Karpas-422 (cell line): Measurements from ENCODE around the gene UPP2. TPM values are rescaled to one million over a fixed set of nuclear protein-coding genes. Genes with fewer than 3 reads are reported as not detected.

Source experiments
- DNase-seq: peaks from one replicate; pipeline ENCODE4 v3.0.0-alpha.2; 2015
- H2AFZ ChIP-seq: fragments of 200-600 bp; sonication (generic); 2 replicates; pipeline ENCODE4 v1.6.1; 2014; ENCODE audit warnings: antibody characterized with exemption, low read length, mixed read lengths
- H3K27ac ChIP-seq: fragments of 200-600 bp; sonication (generic); 2 replicates; pipeline ENCODE4 v1.5.1; 2014; ENCODE audit warnings: mild to moderate bottlenecking, low read length, moderate library complexity
- H3K27me3 ChIP-seq: fragments of 200-600 bp; sonication (generic); 2 replicates; pipeline ENCODE4 v1.6.1; 2014; ENCODE audit warnings: low read length, mixed read lengths
- H3K36me3 ChIP-seq: fragments of 200-600 bp; sonication (generic); 2 replicates; pipeline ENCODE4 v1.6.1; 2014; ENCODE audit warnings: low read length, mixed read lengths; ENCODE audit not compliant: insufficient read depth
- H3K4me1 ChIP-seq: fragments of 200-600 bp; sonication (generic); 2 replicates; pipeline ENCODE4 v1.6.1; 2014; ENCODE audit warnings: mild to moderate bottlenecking, low read length, mixed read lengths
- H3K4me2 ChIP-seq: fragments of 200-600 bp; sonication (generic); 2 replicates; pipeline ENCODE4 v1.6.1; 2014; ENCODE audit warnings: low read length, low read depth, mild to moderate bottlenecking; ENCODE audit not compliant: poor library complexity, severe bottlenecking
- H3K4me3 ChIP-seq: fragments of 200-600 bp; sonication (generic); 2 replicates; pipeline ENCODE4 v1.5.1; 2014; ENCODE audit warnings: mild to moderate bottlenecking, antibody characterized with exemption, low read length, mixed read lengths
- H3K79me2 ChIP-seq: fragments of 200-600 bp; sonication (generic); 2 replicates; pipeline ENCODE4 v1.6.1; 2014; ENCODE audit warnings: mild to moderate bottlenecking, low read length, mixed read lengths
- H3K9ac ChIP-seq: fragments of 200-600 bp; sonication (generic); 2 replicates; pipeline ENCODE4 v1.6.0; 2014; ENCODE audit warnings: low read length
- H3K9me2 ChIP-seq: fragments of 200-600 bp; sonication (generic), shearing (Covaris generic); replicated peaks from 2 replicates; pipeline ENCODE4 v1.6.0; 2014; ENCODE audit warnings: mild to moderate bottlenecking, low read length, moderate library complexity; ENCODE audit not compliant: insufficient read depth
- H3K9me3 ChIP-seq: fragments of 300-700, 200-600 bp; sonication (generic); 2 replicates; pipeline ENCODE4 v1.6.1; 2014; ENCODE audit warnings: low read length, mixed read lengths
- H4K20me1 ChIP-seq: fragments of 200-600 bp; sonication (generic); 2 replicates; pipeline ENCODE4 v1.6.1; 2014; ENCODE audit warnings: mild to moderate bottlenecking, antibody characterized with exemption, low read length, low read depth; ENCODE audit not compliant: insufficient read depth
- total RNA-seq: library from RNA; depleted of rRNA; stranded (reverse); fragments of >200 nt; shearing (Covaris generic); gene quantifications from 2 replicates; pipeline ENCODE4 v1.2.3, GENCODE V29; 2014; ENCODE audit warnings: low replicate concordance

UPP2 gene
- total RNA-seq, 1 experiment from 2014 or later, result not detected

DNA sequence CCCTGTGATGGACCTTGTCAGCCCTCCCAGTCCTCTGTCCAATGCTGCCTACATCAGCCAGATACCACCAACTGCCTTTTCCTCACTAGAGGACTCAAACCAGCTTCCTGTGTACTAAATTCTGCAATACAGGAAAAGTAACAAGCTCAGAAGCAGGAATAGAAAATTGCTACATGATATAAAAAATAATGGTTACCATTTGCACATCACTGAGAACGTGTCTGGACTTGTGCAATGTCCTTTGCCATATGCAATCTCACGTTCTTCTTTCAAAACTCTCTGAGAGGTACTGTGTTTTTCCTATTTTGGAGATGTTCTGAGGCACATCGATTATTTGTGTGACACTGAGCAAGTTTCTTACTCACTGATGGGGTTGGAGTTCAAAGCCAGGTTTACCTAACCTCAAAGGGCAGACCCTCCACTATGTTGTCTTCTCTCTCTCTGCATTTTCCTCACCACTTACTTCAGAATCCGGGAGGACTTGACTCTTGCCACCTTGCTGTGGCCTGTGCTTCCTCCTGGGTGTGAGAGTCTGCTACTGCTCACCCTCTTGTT, 12.1 kb downstream of the UPP2 start:
- Histone ChIP-seq H2AFZ (no peak overlapping the region), H3K4me1 (no peaks in the 10 kb centered on the region), H3K9me2 (no peaks in the 10 kb centered on the region), H3K4me2 (no peak overlapping the region), H3K27me3 (no peaks in the 10 kb centered on the region), H3K9me3 (no peaks in the 10 kb centered on the region), H3K36me3 (no peaks in the 10 kb centered on the region), H3K9ac (no peak overlapping the region), H4K20me1 (no peaks in the 10 kb centered on the region), H3K27ac (no peak overlapping the region), H3K4me3 (no peak overlapping the region), H3K79me2 (no peaks in the 10 kb centered on the region)
- DNase-seq, result no peak

DNA sequence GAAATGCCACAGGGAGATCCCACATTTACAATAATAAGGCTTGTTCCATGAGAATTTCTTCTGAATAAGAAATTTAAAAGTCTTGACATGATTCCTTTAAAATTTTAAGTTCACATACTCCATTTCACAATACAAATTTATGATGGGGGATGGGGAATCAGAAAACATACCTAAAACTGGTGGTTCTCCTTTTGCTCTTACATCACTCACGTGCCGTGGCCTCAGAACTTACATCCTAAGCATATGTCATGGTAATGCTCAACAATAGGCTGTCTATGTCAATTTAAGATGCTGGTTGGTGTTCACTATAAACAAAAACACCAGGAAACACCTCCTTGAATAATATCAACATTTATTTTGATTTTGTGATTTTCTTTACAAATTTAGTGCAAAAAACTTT, 12.8 kb downstream of the UPP2 start:
- no peak for DNase-seq
- H3K79me2 ChIP-seq, result no peaks in the 10 kb centered on the region
- no peak overlapping the region for H2AFZ ChIP-seq
- no peak overlapping the region for H3K4me3 ChIP-seq
- H3K4me1 ChIP-seq, result no peaks in the 10 kb centered on the region
- no peaks in the 10 kb centered on the region for H3K36me3 ChIP-seq
- H3K4me2 ChIP-seq, result no peak overlapping the region
- H3K27me3 ChIP-seq, result no peaks in the 10 kb centered on the region
- no peaks in the 10 kb centered on the region for H3K9me3 ChIP-seq
- H3K27ac ChIP-seq, result no peak overlapping the region
- no peaks in the 10 kb centered on the region for H3K9me2 ChIP-seq
- no peaks in the 10 kb centered on the region for H4K20me1 ChIP-seq
- H3K9ac ChIP-seq, result no peak overlapping the region

DNA sequence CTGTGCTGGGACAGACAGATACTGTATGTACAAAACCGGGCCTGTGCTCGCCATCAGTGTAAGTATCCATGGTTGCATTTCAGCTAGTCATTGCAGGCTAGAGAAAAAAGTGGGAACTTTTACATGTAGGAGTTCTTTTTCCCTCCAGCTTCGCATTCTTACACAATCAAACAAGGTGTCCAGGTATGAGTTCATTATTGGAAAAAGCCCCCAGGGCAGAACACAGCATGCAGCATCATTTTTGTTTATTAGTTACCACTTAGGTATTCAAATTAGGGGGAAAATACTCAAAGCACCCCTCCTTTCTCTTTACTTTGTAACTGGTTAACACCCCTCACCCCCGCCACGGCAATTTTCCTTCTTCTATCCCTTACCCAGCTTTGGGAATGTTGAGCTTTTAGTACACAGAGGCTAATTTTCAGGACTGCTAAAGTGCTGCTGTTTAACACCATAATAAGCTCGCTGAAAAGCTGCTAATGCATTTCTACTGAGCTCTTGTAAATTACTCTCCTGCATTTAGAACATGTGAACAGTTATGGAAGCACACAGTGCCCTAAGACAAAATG, 13.6 kb downstream of the UPP2 start:
- DNase-seq, result no peak
- H3K4me1 ChIP-seq, result no peaks in the 10 kb centered on the region
- H3K9me3 ChIP-seq, result no peaks in the 10 kb centered on the region
- no peaks in the 10 kb centered on the region for H3K79me2 ChIP-seq
- no peaks in the 10 kb centered on the region for H3K27me3 ChIP-seq
- no peak overlapping the region for H2AFZ ChIP-seq
- H3K4me3 ChIP-seq, result no peak overlapping the region
- H3K27ac ChIP-seq, result no peak overlapping the region
- no peaks in the 10 kb centered on the region for H4K20me1 ChIP-seq
- H3K9ac ChIP-seq, result no peak overlapping the region
- H3K36me3 ChIP-seq, result no peaks in the 10 kb centered on the region
- H3K9me2 ChIP-seq, result no peaks in the 10 kb centered on the region
- H3K4me2 ChIP-seq, result no peak overlapping the region

DNA sequence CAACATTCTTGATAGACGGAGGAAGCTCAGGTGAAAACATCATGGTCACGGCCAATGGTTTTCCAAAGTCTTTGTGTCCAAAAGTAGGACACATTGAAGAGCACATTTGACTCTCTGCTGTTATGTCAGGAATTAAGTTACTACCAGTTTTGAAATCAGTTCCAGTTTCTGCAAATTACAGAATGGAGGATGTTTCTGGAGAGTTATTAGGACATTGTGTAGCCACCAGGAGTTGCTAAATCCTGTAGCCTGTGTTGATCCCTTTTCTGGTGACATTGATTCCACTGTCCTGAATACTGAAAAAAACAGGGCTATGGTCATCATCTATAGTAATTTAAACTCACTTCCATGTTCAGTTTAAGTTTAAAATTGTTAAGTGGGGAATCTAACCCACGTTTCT, 15.3 kb downstream of the UPP2 start:
- no peaks in the 10 kb centered on the region for H3K9me2 ChIP-seq
- no peak overlapping the region for H3K4me3 ChIP-seq
- H3K9me3 ChIP-seq, result no peaks in the 10 kb centered on the region
- H2AFZ ChIP-seq, result no peak overlapping the region
- H3K9ac ChIP-seq, result no peak overlapping the region
- no peak for DNase-seq
- H3K27ac ChIP-seq, result no peak overlapping the region
- no peaks in the 10 kb centered on the region for H4K20me1 ChIP-seq
- no peaks in the 10 kb centered on the region for H3K4me1 ChIP-seq
- H3K36me3 ChIP-seq, result no peaks in the 10 kb centered on the region
- no peaks in the 10 kb centered on the region for H3K27me3 ChIP-seq
- H3K4me2 ChIP-seq, result no peak overlapping the region
- no peaks in the 10 kb centered on the region for H3K79me2 ChIP-seq

DNA sequence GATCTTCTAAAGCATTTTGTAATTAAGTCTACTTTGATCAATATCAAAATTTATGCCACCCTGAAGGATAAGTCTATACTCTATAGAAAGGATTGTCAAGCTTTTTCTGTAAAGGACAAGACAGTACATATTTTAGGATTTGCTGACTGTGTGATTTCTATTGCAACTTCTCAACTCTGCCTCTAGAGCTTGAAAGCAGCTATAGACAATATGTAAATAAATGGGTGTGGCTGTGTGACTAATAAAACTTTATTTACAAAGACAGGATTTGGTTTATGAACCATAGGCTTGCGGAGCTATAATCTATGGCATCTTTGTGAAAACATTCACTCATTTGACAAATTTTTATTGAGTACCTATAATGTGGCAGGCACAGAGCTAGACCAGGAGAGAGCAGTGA, 18.4 kb downstream of the UPP2 start:
- no peak overlapping the region for H3K4me3 ChIP-seq
- no peaks in the 10 kb centered on the region for H4K20me1 ChIP-seq
- no peaks in the 10 kb centered on the region for H3K79me2 ChIP-seq
- no peaks in the 10 kb centered on the region for H3K4me1 ChIP-seq
- no peak overlapping the region for H2AFZ ChIP-seq
- no peaks in the 10 kb centered on the region for H3K9me2 ChIP-seq
- no peaks in the 10 kb centered on the region for H3K9me3 ChIP-seq
- no peak overlapping the region for H3K9ac ChIP-seq
- no peak overlapping the region for H3K4me2 ChIP-seq
- no peak overlapping the region for H3K27ac ChIP-seq
- no peaks in the 10 kb centered on the region for H3K36me3 ChIP-seq
- no peaks in the 10 kb centered on the region for H3K27me3 ChIP-seq
- no peak for DNase-seq

DNA sequence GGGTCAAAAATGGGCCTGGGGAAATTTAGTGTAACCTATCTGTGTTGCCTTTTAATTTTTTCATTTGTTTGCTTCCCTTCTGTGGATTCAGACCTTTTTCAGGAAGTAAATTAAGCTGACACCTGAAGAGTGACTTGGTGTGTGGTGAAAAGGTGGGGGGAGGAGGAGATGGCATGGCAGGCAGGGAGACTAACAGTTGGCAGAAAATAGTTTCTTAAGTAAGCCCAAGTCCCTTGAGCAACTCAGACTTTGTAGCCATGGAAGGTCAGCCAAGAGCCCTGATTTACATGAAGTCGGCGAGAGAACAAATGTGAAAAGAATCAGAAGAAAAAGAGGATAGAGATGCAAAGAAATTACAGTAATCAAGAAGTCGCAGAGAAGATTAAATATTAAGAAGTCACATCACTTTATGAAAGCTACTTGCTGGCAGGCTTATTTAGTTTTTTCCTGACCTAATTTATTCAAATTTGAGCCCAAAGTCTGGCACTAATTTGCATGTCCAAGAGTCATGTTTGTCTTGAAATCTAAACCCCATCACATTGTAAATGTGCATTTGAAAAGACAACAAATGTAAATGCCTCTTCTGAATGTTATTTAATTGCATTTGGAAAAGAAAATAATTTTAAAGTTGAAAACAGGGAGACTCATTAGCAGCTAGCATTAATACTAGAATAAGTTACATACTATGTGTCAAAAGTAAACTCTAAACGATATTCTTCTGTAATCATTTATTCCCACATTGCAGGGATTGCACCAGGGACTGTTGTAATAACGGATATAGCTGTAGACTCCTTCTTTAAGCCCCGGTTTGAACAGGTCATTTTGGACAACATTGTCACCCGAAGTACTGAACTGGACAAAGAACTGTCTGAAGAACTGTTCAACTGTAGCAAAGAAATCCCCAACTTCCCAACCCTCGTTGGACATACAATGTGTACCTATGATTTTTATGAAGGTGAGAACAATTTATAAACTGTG, 19.3 kb downstream of the UPP2 start:
- Histone ChIP-seq H3K9me3 (no peaks in the 10 kb centered on the region), H3K9ac (no peak overlapping the region), H3K36me3 (no peaks in the 10 kb centered on the region), H3K27me3 (no peaks in the 10 kb centered on the region), H3K9me2 (no peaks in the 10 kb centered on the region), H4K20me1 (no peaks in the 10 kb centered on the region), H2AFZ (no peak overlapping the region), H3K4me2 (no peak overlapping the region), H3K27ac (no peak overlapping the region), H3K4me3 (no peak overlapping the region), H3K79me2 (no peaks in the 10 kb centered on the region), H3K4me1 (no peaks in the 10 kb centered on the region)
- no peak for DNase-seq

DNA sequence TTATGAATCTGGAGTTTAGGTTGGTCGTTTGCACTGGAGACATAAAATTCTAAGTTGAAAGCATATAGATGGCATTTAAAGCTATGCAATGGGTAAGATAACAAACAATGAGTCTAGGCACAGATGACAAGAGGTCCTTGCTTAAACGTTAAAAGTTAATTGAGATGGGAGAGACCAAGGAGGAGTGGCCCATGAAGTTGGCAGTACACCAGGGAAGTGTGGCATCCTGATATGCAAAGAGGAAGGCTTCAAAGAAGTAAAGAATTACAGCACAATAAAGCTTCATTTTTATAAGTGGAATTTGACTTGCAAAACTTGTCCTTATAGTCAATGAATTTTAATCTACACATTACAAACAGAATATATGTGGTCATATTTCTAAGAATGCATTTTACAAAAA, 23.2 kb downstream of the UPP2 start:
- no peak overlapping the region for H3K4me2 ChIP-seq
- DNase-seq, result no peak
- no peaks in the 10 kb centered on the region for H4K20me1 ChIP-seq
- H3K27ac ChIP-seq, result no peak overlapping the region
- no peaks in the 10 kb centered on the region for H3K4me1 ChIP-seq
- H3K79me2 ChIP-seq, result no peaks in the 10 kb centered on the region
- H3K36me3 ChIP-seq, result no peaks in the 10 kb centered on the region
- H3K4me3 ChIP-seq, result no peak overlapping the region
- H3K27me3 ChIP-seq, result no peaks in the 10 kb centered on the region
- no peak overlapping the region for H2AFZ ChIP-seq
- no peaks in the 10 kb centered on the region for H3K9me2 ChIP-seq
- H3K9me3 ChIP-seq, result no peaks in the 10 kb centered on the region
- no peak overlapping the region for H3K9ac ChIP-seq

DNA sequence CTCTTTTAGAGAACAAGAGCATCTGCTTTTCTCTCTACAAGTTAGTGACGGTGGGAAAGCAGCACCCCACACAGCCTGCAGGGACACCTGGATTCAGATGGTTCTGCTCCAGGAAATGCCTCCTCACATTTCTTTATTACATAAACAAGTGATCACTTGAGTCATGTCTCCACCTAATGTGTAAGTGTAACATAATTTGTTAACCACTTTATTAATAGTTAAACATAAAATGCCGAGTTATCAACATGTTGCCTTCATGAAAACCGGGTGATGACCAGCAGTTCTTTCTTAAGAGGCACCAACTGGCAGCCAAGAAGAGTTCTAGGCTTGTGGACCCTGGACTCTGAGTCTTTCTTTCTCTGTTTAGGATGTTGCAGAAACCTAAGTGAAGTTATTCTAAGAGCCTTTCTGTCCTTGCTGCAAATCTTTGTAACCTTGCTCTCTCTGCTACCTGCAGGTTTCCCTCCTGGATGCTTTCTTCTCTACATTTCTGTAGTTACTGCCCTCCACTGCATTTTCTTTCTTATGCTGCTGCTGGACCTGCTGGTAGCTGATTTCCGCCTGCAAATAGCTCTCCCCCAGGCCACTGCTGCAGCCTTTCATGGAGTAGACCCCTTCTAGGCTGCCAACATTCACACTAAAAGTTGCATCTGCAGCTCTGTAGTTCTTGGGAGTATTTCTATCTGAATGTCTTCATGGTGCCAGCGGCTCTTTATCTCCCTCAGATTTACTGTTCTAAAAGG, 24.3 kb downstream of the UPP2 start:
- DNase-seq, result no peak
- Histone ChIP-seq H3K27ac (no peak overlapping the region), H3K27me3 (no peaks in the 10 kb centered on the region), H3K36me3 (no peaks in the 10 kb centered on the region), H3K4me3 (no peak overlapping the region), H3K9me2 (no peaks in the 10 kb centered on the region), H4K20me1 (no peaks in the 10 kb centered on the region), H3K9ac (no peak overlapping the region), H3K4me2 (no peak overlapping the region), H3K4me1 (no peaks in the 10 kb centered on the region), H2AFZ (no peak overlapping the region), H3K9me3 (no peaks in the 10 kb centered on the region), H3K79me2 (no peaks in the 10 kb centered on the region)
